A549 (cell line): ENCODE measurements around the gene ITSN1.

Source experiments
- CEBPB ChIP-seq, 2 experiments: fragments of >200 bp in 1 of 2; sonication (Bioruptor Twin) in 1 of 2; formaldehyde crosslinking in 1 of 2; IDR thresholded peaks; 2 replicates each; pipeline ENCODE4 v1.6.1; 2012 to 2016
- CTCF ChIP-seq: fragments of >200 bp; sonication (Bioruptor Twin); formaldehyde crosslinking; IDR thresholded peaks from 3 replicates; pipeline ENCODE4 v1.5.1; 2016
- POLR2A ChIP-seq: IDR thresholded peaks from 2 replicates; pipeline ENCODE4 v1.6.1; 2012; ENCODE audit warnings: mild to moderate bottlenecking, low read length

DNA sequence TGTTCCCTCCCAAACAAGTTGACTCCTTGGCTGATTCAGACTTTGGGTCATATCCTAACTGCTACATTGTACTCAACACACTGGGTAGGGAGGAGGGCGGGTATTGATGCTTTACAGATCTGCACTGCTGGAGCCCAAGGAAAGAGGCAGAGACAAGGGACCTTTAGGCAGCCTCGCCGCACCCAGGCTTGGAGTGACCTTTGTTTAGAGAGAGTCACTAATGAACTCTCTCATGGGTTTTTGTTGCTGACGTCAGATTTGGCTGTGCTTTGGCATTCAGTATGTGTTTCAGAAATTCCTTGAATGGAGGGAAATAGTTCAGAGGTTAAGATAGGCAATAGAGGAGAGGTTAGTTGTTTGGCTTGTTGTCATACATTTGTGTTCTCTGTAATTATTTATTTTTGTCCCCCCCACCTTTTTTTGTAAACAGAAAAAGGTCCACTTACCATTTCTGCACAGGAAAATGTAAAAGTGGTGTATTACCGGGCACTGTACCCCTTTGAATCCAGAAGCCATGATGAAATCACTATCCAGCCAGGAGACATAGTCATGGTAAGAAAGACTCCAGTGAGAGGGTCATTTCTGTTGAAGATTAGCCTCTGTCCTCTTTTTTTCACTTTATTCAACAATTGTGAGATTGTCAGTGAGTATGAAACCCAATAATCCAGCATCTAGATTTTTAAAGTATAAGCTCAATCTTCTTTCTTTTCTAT is 157.2 kb downstream of the ITSN1 start:
- TF ChIP-seq POLR2A = no peak
- TF ChIP-seq CEBPB (IDR thresholded peaks at IDR 0.05) = no peak
- TF ChIP-seq CTCF = no peak
